Brain microvascular endothelial cell (primary cell): ENCODE results near the gene OR8U1.

ENCODE experiments used
- DNase-seq: peaks from one replicate; pipeline ENCODE4 v3.0.0-alpha.2; 2020
- H3K27ac ChIP-seq: fragments of 250-450 bp; sonication (Bioruptor Pico); 2 replicates; pipeline ENCODE4 v1.5.1; 2020; ENCODE audit warnings: mild to moderate bottlenecking, moderate library complexity
- H3K27me3 ChIP-seq: fragments of 250-450 bp; sonication (Bioruptor Pico); replicated peaks from 2 replicates; pipeline ENCODE4 v1.5.1; 2020; ENCODE audit warnings: mild to moderate bottlenecking
- H3K36me3 ChIP-seq: fragments of 250-450 bp; sonication (Bioruptor Pico); replicated peaks from 2 replicates; pipeline ENCODE4 v1.5.1; 2020; ENCODE audit warnings: mild to moderate bottlenecking
- H3K4me3 ChIP-seq: 2 replicates; pipeline ENCODE4 v1.5.1; 2011; ENCODE audit warnings: low read depth, mild to moderate bottlenecking, control low read depth, low read length, moderate library complexity
- CTCF ChIP-seq: IDR thresholded peaks from 2 replicates; pipeline ENCODE4 v1.5.1; 2011; ENCODE audit warnings: low read depth, mild to moderate bottlenecking, moderate library complexity, low read length, control low read depth, inconsistent platforms; ENCODE audit errors: missing control alignments
- in situ Hi-C: cut with HindIII; loops from 2 replicates; pipeline ENCODE4 v1.10.0; 2017; ENCODE audit warnings: low sequenced_read_pairs, low pct_ligation_motif_present

Gene OR8U1

DNA sequence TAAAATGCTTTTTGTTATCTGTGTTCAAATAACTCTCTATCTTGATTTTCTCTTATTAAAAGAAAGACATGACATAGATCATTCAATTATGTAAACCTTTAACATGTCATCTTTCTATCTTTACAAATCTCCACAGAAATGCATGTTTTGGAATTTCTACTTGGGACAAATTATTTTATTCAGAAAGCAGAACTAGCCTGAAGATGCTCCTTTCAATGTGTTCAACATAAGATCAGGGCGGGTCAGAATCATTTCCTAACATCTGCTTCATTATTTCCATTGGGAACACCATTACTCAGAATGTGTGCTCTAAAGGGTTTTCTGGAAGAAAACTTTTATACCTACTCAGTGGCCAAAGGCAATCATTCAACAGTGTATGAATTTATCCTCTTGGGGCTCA is 37.0 kb downstream of the OR8U1 start, which contains the start of gene OR5AL1:
Gene OR5AL1 (plus strand): TSS at position 301 of the 400 bp plus-strand sequence.
- Histone ChIP-seq H3K4me3 (no peak within 1 kb of the TSS), H3K27me3 (no peaks in the 10 kb centered on the region), H3K36me3 (no peaks in the 10 kb centered on the region), H3K27ac (no peak within 1 kb of the TSS)
- no peak for DNase-seq
- in situ Hi-C loops, result no loop called here
- TF ChIP-seq CTCF, result no peak
